Measurements from ENCODE around the gene ZFYVE27. TPM values are rescaled to one million over a fixed set of nuclear protein-coding genes. Genes with fewer than 3 reads are reported as not detected.

Gene ZFYVE27
- total RNA-seq, 1 donor from 2014 or later = 13.7 TPM

DNA sequence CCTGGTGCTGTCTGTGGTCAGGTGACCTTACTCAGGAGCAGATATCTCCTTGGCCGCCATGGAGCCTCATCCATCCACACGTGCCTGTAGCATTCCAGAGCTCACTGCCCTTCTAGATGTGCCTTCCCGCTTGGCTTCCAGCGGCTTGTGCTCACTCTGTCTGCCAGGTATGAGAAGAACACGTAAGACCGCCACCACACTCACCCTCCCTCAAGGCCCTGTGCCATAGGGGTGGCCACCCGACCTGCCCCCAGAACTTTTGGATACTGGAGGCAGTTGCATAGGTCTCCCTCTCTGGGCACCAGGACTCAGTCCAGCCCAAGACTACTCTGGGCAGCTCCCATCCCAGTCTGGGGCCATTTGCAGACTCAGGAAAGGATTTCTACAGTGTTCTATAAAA lies 19.3 kb upstream of the ZFYVE27 start:
- Histone ChIP-seq H3K4me2 (no peak overlapping the region), H3F3A (ENCODE audit: low read depth) (peaks cover 49% of the 10 kb centered on the region), H2AFZ (replicated peaks) (no peak overlapping the region), H3K4me1 (peaks cover 47% of the 10 kb centered on the region), H3K9ac (no peak overlapping the region), H3K27me3 (no peaks in the 10 kb centered on the region), H4K20me1 (ENCODE audit: low read depth) (peaks cover 14% of the 10 kb centered on the region), H3K79me2 (ENCODE audit: low read depth) (peaks cover 26% of the 10 kb centered on the region), H3K4me3 (no peak overlapping the region), H3K9me3 (ENCODE audit: low read depth) (no peaks in the 10 kb centered on the region), H3K27ac (peak overlapping the region; percentile 73), H3K36me3 (no peaks in the 10 kb centered on the region)
- no peaks in the 10 kb centered on the region for H3K9me3 Mint-ChIP-seq
- peaks cover 1% of the 10 kb centered on the region for H3K36me3 Mint-ChIP-seq
- no peak for DNase-seq (ENCODE audit: low spot score)
- peaks cover 2% of the 10 kb centered on the region for H3K27me3 Mint-ChIP-seq (ENCODE audit: insufficient read depth, low read depth)
- no peak for TF ChIP-seq EZH2phosphoT487 (IDR thresholded peaks at IDR 0.05)
- no peak for TF ChIP-seq EZH2 (IDR thresholded peaks at IDR 0.05)
- TF ChIP-seq, protein P1, sequence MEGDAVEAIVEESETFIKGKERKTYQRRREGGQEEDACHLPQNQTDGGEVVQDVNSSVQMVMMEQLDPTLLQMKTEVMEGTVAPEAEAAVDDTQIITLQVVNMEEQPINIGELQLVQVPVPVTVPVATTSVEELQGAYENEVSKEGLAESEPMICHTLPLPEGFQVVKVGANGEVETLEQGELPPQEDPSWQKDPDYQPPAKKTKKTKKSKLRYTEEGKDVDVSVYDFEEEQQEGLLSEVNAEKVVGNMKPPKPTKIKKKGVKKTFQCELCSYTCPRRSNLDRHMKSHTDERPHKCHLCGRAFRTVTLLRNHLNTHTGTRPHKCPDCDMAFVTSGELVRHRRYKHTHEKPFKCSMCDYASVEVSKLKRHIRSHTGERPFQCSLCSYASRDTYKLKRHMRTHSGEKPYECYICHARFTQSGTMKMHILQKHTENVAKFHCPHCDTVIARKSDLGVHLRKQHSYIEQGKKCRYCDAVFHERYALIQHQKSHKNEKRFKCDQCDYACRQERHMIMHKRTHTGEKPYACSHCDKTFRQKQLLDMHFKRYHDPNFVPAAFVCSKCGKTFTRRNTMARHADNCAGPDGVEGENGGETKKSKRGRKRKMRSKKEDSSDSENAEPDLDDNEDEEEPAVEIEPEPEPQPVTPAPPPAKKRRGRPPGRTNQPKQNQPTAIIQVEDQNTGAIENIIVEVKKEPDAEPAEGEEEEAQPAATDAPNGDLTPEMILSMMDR (IDR thresholded peaks at IDR 0.05) = no peak
- H3K4me1 Mint-ChIP-seq = peaks cover 41% of the 10 kb centered on the region
- H3K27ac Mint-ChIP-seq = no peak overlapping the region
- H3K4me3 Mint-ChIP-seq = no peak overlapping the region

GRCh38 chr10:97718178-97718577 lies 18.8 kb upstream of the ZFYVE27 start:
- Mint-ChIP-seq H3K36me3 (peaks cover 1% of the 10 kb centered on the region), H3K27me3 (ENCODE audit: insufficient read depth, low read depth) (peaks cover 2% of the 10 kb centered on the region), H3K4me1 (peaks cover 36% of the 10 kb centered on the region), H3K27ac (peak overlapping the region; percentile 33), H3K9me3 (no peaks in the 10 kb centered on the region), H3K4me3 (no peak overlapping the region)
- Histone ChIP-seq H3K79me2 (ENCODE audit: low read depth) (peaks cover 26% of the 10 kb centered on the region), H3K9ac (no peak overlapping the region), H3K4me1 (peaks cover 41% of the 10 kb centered on the region), H3K36me3 (no peaks in the 10 kb centered on the region), H3K9me3 (ENCODE audit: low read depth) (no peaks in the 10 kb centered on the region), H3K4me3 (no peak overlapping the region), H3F3A (ENCODE audit: low read depth) (peaks cover 45% of the 10 kb centered on the region), H3K4me2 (peak overlapping the region; percentile 60), H4K20me1 (ENCODE audit: low read depth) (peaks cover 14% of the 10 kb centered on the region), H2AFZ (replicated peaks) (peak overlapping the region; percentile 31), H3K27me3 (no peaks in the 10 kb centered on the region), H3K27ac (peak overlapping the region; percentile 73)
- TF ChIP-seq EZH2 (IDR thresholded peaks at IDR 0.05) (no peak), EZH2phosphoT487 (IDR thresholded peaks at IDR 0.05) (no peak)
- TF ChIP-seq, protein P1 (IDR thresholded peaks at IDR 0.05) = no peak
- DNase-seq (ENCODE audit: low spot score) = peak; percentile 70

DNA sequence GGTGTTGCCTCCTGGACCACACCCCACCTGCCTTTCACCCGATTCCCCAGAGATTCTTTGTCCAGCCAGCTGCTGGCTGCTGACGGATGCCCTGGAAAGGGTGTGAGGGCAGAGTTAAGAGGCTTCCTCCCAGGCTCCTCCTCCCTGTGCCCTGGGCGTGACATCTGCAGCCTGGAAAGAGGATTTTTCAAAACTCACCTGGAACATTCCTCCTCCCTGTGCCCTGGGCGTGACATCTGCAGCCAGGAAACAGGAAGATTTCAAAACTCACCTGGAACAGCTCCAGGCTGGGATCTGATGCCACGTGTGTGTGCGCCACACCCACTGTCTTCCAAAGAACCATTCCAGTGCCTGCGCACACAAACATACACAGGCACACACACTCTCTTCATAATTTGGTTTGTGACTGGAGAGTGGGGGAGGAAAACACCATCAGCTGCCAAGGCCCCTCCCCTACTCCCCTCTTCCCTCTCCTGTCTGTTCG lies 18.2 kb upstream of the ZFYVE27 start:
- H3K9ac ChIP-seq = no peak overlapping the region
- H3K4me1 ChIP-seq = peaks cover 40% of the 10 kb centered on the region
- no peak overlapping the region for H3K4me3 Mint-ChIP-seq
- no peak overlapping the region for H3K4me3 ChIP-seq
- no peaks in the 10 kb centered on the region for H3K9me3 ChIP-seq (ENCODE audit: low read depth)
- H3K27me3 ChIP-seq = no peaks in the 10 kb centered on the region
- H3K27ac Mint-ChIP-seq = peak overlapping the region; percentile 20
- H3K36me3 Mint-ChIP-seq = peaks cover 1% of the 10 kb centered on the region
- H3K79me2 ChIP-seq (ENCODE audit: low read depth) = peaks cover 26% of the 10 kb centered on the region
- peaks cover 4% of the 10 kb centered on the region for H3K27me3 Mint-ChIP-seq (ENCODE audit: insufficient read depth, low read depth)
- peaks cover 14% of the 10 kb centered on the region for H4K20me1 ChIP-seq (ENCODE audit: low read depth)
- peak overlapping the region; percentile 73 for H3K27ac ChIP-seq
- TF ChIP-seq, protein P1 (IDR thresholded peaks at IDR 0.05) = no peak
- TF ChIP-seq EZH2phosphoT487 (IDR thresholded peaks at IDR 0.05) = no peak
- no peak for TF ChIP-seq EZH2 (IDR thresholded peaks at IDR 0.05)
- H3K36me3 ChIP-seq = no peaks in the 10 kb centered on the region
- H3F3A ChIP-seq (ENCODE audit: low read depth) = peaks cover 43% of the 10 kb centered on the region
- H3K4me2 ChIP-seq = peak overlapping the region; percentile 60
- no peaks in the 10 kb centered on the region for H3K9me3 Mint-ChIP-seq
- peaks cover 36% of the 10 kb centered on the region for H3K4me1 Mint-ChIP-seq
- peak overlapping the region; percentile 31 for H2AFZ ChIP-seq (replicated peaks)
- peak; percentile 48 for DNase-seq (ENCODE audit: low spot score)

Measured in neural progenitor cell (in vitro differentiated cells).